HEK293 (cell line): ENCODE results near the gene ZMPSTE24.

Source experiments
- CTCF ChIA-PET: fragments of 350-600 bp; formaldehyde crosslinking; extraction: SDS; loops from one replicate; lab custom pipeline; 2021; ENCODE audit warnings: antibody characterized with exemption; lab: Yijun Ruan, JAX
- POLR2A ChIA-PET: fragments of 300-600 bp; formaldehyde crosslinking; extraction: SDS; loops from one replicate; lab custom pipeline; 2020; ENCODE audit warnings: antibody characterized with exemption, inconsistent platforms; lab: Yijun Ruan, JAX
- H3K27ac ChIP-seq: fragments of 200-500 bp; sonication (Bioruptor generic); 2 replicates; pipeline ENCODE4 v1.5.1; 2014; ENCODE audit warnings: low read depth, low read length, control low read depth, inconsistent platforms; ENCODE audit errors: extremely low read depth
- H3K36me3 ChIP-seq, 2 experiments: fragments of 200-500 bp in 1 of 2; sonication (Bioruptor generic) in 1 of 2; 1 replicate in 1 of 2; 2 replicates in 1 of 2; pipeline ENCODE4 v1.5.1; 2014 to 2017; ENCODE audit warnings: inconsistent platforms in 2 of 2, low read length in 2 of 2; ENCODE audit not compliant: control insufficient read depth in 2 of 2, insufficient read depth in 1 of 2
- H3K4me1 ChIP-seq: fragments of 200-500 bp; sonication (Bioruptor generic); 2 replicates; pipeline ENCODE4 v1.5.1; 2014; ENCODE audit warnings: mild to moderate bottlenecking, low read length, inconsistent platforms; ENCODE audit not compliant: control insufficient read depth, insufficient read depth
- H3K4me3 ChIP-seq: 2 replicates; pipeline ENCODE4 v1.5.1; 2011; ENCODE audit warnings: low read depth, mild to moderate bottlenecking, control low read depth, low read length, moderate library complexity
- H3K9me3 ChIP-seq: fragments of 200-500 bp; sonication (Bioruptor generic); 2 replicates; pipeline ENCODE4 v1.5.1; 2014; ENCODE audit warnings: low read depth, low read length, inconsistent platforms; ENCODE audit not compliant: control insufficient read depth, insufficient read depth
- CTCF ChIP-seq: fragments of 450-650 bp; formaldehyde crosslinking; IDR thresholded peaks from 2 replicates; pipeline ENCODE4 v1.5.1; 2016; ENCODE audit warnings: missing biosample characterization, missing genetic modification characterization
- FEZF1 ChIP-seq: fragments of 450-650 bp; formaldehyde crosslinking; IDR thresholded peaks from 2 replicates; pipeline ENCODE4 v1.5.1; 2016; ENCODE audit warnings: missing biosample characterization, missing genetic modification characterization
- GFI1B ChIP-seq: fragments of 450-650 bp; formaldehyde crosslinking; IDR thresholded peaks from 2 replicates; pipeline ENCODE4 v1.5.1; 2016; ENCODE audit warnings: missing biosample characterization, missing genetic modification characterization
- GLI2 ChIP-seq: fragments of 450-650 bp; formaldehyde crosslinking; IDR thresholded peaks from 2 replicates; pipeline ENCODE4; 2017; ENCODE audit warnings: missing biosample characterization, missing genetic modification characterization, low read depth, borderline replicate concordance
- GLIS1 ChIP-seq: fragments of 450-650 bp; formaldehyde crosslinking; IDR thresholded peaks from 2 replicates; pipeline ENCODE4 v1.5.1; 2016; ENCODE audit warnings: missing biosample characterization, missing genetic modification characterization
- PRDM6 ChIP-seq: fragments of 450-650 bp; formaldehyde crosslinking; IDR thresholded peaks from 2 replicates; pipeline ENCODE4 v1.5.1; 2017; ENCODE audit warnings: missing biosample characterization, missing genetic modification characterization
- YY1 ChIP-seq: fragments of 450-650 bp; formaldehyde crosslinking; IDR thresholded peaks from 2 replicates; pipeline ENCODE4 v1.5.1; 2018; ENCODE audit warnings: missing biosample characterization, missing genetic modification characterization
- ZNF2 ChIP-seq: fragments of 450-650 bp; formaldehyde crosslinking; IDR thresholded peaks from 2 replicates; pipeline ENCODE4 v1.5.1; 2016; ENCODE audit warnings: missing biosample characterization, missing genetic modification characterization
- ZNF274 ChIP-seq, 2 experiments: fragments of 200-500 bp in 1 of 2; fragments of 450-650 bp in 1 of 2; sonication (Bioruptor generic) in 1 of 2; formaldehyde crosslinking in 1 of 2; IDR thresholded peaks; 2 replicates each; pipeline versions ENCODE4 v1.5.1 to v1.6.1; 2014 to 2016; ENCODE audit warnings: borderline replicate concordance in 1 of 2, inconsistent platforms in 1 of 2, low read length in 1 of 2, missing biosample characterization in 1 of 2, missing genetic modification characterization in 1 of 2
- ZNF335 ChIP-seq: fragments of 450-650 bp; formaldehyde crosslinking; conservative IDR thresholded peaks from 2 replicates; pipeline ENCODE4 v1.5.1; 2016; ENCODE audit warnings: missing biosample characterization, missing genetic modification characterization
- ZNF513 ChIP-seq: fragments of 450-650 bp; IDR thresholded peaks from 2 replicates; pipeline ENCODE4 v1.5.1; 2018; ENCODE audit warnings: missing biosample characterization, missing genetic modification characterization
- ZNF623 ChIP-seq: fragments of 450-650 bp; formaldehyde crosslinking; IDR thresholded peaks from 2 replicates; pipeline ENCODE4 v1.5.1; 2016; ENCODE audit warnings: missing biosample characterization, missing genetic modification characterization
- ZNF776 ChIP-seq: fragments of 450-650 bp; formaldehyde crosslinking; IDR thresholded peaks from 2 replicates; pipeline ENCODE4 v1.5.0; 2017; ENCODE audit warnings: missing biosample characterization, missing genetic modification characterization, borderline replicate concordance
- ZNF785 ChIP-seq: fragments of 450-650 bp; formaldehyde crosslinking; IDR thresholded peaks from 2 replicates; pipeline ENCODE4 v1.5.1; 2016; ENCODE audit warnings: missing biosample characterization, missing genetic modification characterization
- ZSCAN5A ChIP-seq: fragments of 450-650 bp; formaldehyde crosslinking; IDR thresholded peaks from 2 replicates; pipeline ENCODE4 v1.5.1; 2016; ENCODE audit warnings: missing biosample characterization, missing genetic modification characterization

ZMPSTE24 gene

GRCh38 chr1:40248412-40248811, 9.6 kb upstream of the ZMPSTE24 start (continued):
- TF ChIP-seq YY1 (no peak), ZNF335 (no peak)

- Histone ChIP-seq H3K4me1 (no peaks in the 10 kb centered on the region), H3K9me3 (no peaks in the 10 kb centered on the region), H3K27ac (no peak overlapping the region), H3K4me3 (no peak overlapping the region), H3K36me3 (no peaks in the 10 kb centered on the region)
- ChIA-PET CTCF (no interaction called here), POLR2A (no interaction called here)
- TF ChIP-seq FEZF1 (tag by site-specific recombination) (no peak), ZNF776 (tag by site-specific recombination) (no peak), ZNF785 (no peak), GFI1B (tag by site-specific recombination) (no peak), ZSCAN5A (tag by site-specific recombination) (no peak), ZNF274 (IDR thresholded peaks at IDR 0.05; ENCODE audit: low read length) (no peak), ZNF274 (tag by site-specific recombination; IDR thresholded peaks at IDR 0.05; ENCODE audit: borderline replicate concordance) (no peak), CTCF (tag by site-specific recombination) (no peak), PRDM6 (no peak)
Measured at GRCh38 chr1:40251456-40251855, 6.6 kb upstream of the ZMPSTE24 start.

GRCh38 chr1:40252601-40253000, 5.4 kb upstream of the ZMPSTE24 start:
- no peaks in the 10 kb centered on the region for H3K4me1 ChIP-seq
- no peak overlapping the region for H3K27ac ChIP-seq
- TF ChIP-seq ZNF513 (tag by site-specific recombination) (no peak), GLIS1 (tag by site-specific recombination) (0 out of 2 replicates have a peak, but pooled peaks have one; percentile 16), GLI2 (no peak)
- POLR2A ChIA-PET: no interaction called here
- CTCF ChIA-PET: no interaction called here
- no peak overlapping the region for H3K4me3 ChIP-seq
- no peaks in the 10 kb centered on the region for H3K9me3 ChIP-seq
- H3K36me3 ChIP-seq: no peaks in the 10 kb centered on the region

- Histone ChIP-seq H3K9me3 (no peaks in the 10 kb centered on the region), H3K4me1 (no peaks in the 10 kb centered on the region), H3K36me3 (peaks cover 4 to 9% of the 10 kb centered on the region in 2 experiments; a peak in 2 of 3 replicates), H3K4me3 (no peak overlapping the region), H3K27ac (no peak overlapping the region)
- TF ChIP-seq ZNF2 (tag by site-specific recombination) (no peak), ZNF623 (peak; percentile 77)
- POLR2A ChIA-PET: no interaction called here
- CTCF ChIA-PET: interaction anchor here (1.5 kb wide), 1 partner anchor 150 kb away, joined by 3 read pairs; no protein-coding TSS in a partner anchor
Measured at GRCh38 chr1:40255231-40255630, 2.8 kb upstream of the ZMPSTE24 start.
